NCI-H146 treated with DMSO at 0.1 percent for 48 hours (cell line): Measurements from ENCODE around the gene GAS7.

Experiments used
- DNase-seq: peaks from one replicate; lab custom pipeline; 2025; ENCODE audit not compliant: unreplicated experiment; lab: John Stamatoyannopoulos, UW

GAS7 gene

GRCh38 chr17:10201680-10202079, 3.3 kb upstream of the GAS7 start:
- no peak for DNase-seq

GRCh38 chr17:10200645-10201044, 2.2 kb upstream of the GAS7 start:
- DNase-seq = no peak

GRCh38 chr17:10200016-10200415, 1.6 kb upstream of the GAS7 start:
- DNase-seq = no peak

- DNase-seq = no peak
Measured at GRCh38 chr17:10197721-10198508, 491 bp downstream of the GAS7 start.

- no peak for DNase-seq
Measured at GRCh38 chr17:10197362-10197720, 1.1 kb downstream of the GAS7 start.

- no peak for DNase-seq
Measured at GRCh38 chr17:10196941-10197340, 1.5 kb downstream of the GAS7 start.

- DNase-seq = no peak
Measured at GRCh38 chr17:10196384-10196895, 2.0 kb downstream of the GAS7 start.

- DNase-seq = no peak
Measured at GRCh38 chr17:10195090-10195805, 3.2 kb downstream of the GAS7 start.

GRCh38 chr17:10193632-10194031, 4.8 kb downstream of the GAS7 start:
- no peak for DNase-seq

- DNase-seq = no peak
Measured at GRCh38 chr17:10192972-10193371, 5.4 kb downstream of the GAS7 start.

- no peak for DNase-seq
Measured at GRCh38 chr17:10192461-10192860, 5.9 kb downstream of the GAS7 start.

- DNase-seq = no peak
Measured at GRCh38 chr17:10187456-10187855, 10.9 kb downstream of the GAS7 start.

GRCh38 chr17:10186771-10187410, 11.5 kb downstream of the GAS7 start:
- no peak for DNase-seq

GRCh38 chr17:10183931-10184930, 14.2 kb downstream of the GAS7 start:
- DNase-seq = no peak

- DNase-seq = no peak
Measured at GRCh38 chr17:10182785-10183184, 15.6 kb downstream of the GAS7 start.

GRCh38 chr17:10178506-10178991, 19.9 kb downstream of the GAS7 start:
- no peak for DNase-seq

- no peak for DNase-seq
Measured at GRCh38 chr17:10177913-10178505, 20.4 kb downstream of the GAS7 start.

- DNase-seq = no peak
Measured at GRCh38 chr17:10177131-10177912, 21.1 kb downstream of the GAS7 start.

- DNase-seq = no peak
Measured at GRCh38 chr17:10173913-10174312, 24.5 kb downstream of the GAS7 start.
